Psoas muscle (tissue), 8 donors: ENCODE data around the gene GAN. TPM values are rescaled to one million over a fixed set of nuclear protein-coding genes. Genes with fewer than 3 reads are reported as not detected.
A peak's percentile ranks its signal among the peaks of the same experiment; 100 is the strongest.

Experiments
- ATAC-seq, 4 donors: fragments of 200-7000 bp; cut with Tn5 transposase; one replicate each; pipeline ENCODE4 v1.9.1; 2020; ENCODE audit warnings: moderate library complexity in 3 of 4, mild to moderate bottlenecking in 2 of 4
- DNase-seq, 2 donors: peaks; one replicate each; pipeline ENCODE4 v3.0.0-alpha.2; 2020
- H3K27ac ChIP-seq: fragments of 200-600 bp; one replicate; pipeline ENCODE4 v1.8.0; 2022
- H3K27me3 ChIP-seq, 3 donors: fragments of 200-600 bp in 1 of 3; one replicate each; pipeline versions ENCODE4 v1.6.1 to v1.8.0; 2013 to 2022; ENCODE audit warnings: low read length in 2 of 3, mild to moderate bottlenecking in 2 of 3, moderate library complexity in 1 of 3; ENCODE audit not compliant: insufficient read depth in 3 of 3
- H3K36me3 ChIP-seq, 2 donors: fragments of 200-600 bp in 1 of 2; one replicate each; pipeline versions ENCODE4 v1.6.1 to v1.8.0; 2013 to 2022; ENCODE audit warnings: low read depth in 1 of 2, mild to moderate bottlenecking in 1 of 2, moderate library complexity in 1 of 2; ENCODE audit not compliant: insufficient read depth in 1 of 2
- H3K4me1 ChIP-seq: fragments of 200-600 bp; one replicate; pipeline ENCODE4 v1.8.0; 2022
- H3K4me3 ChIP-seq: fragments of 200-600 bp; one replicate; pipeline ENCODE4 v1.8.0; 2022; ENCODE audit warnings: mild to moderate bottlenecking
- H3K9me3 ChIP-seq: fragments of 200-600 bp; one replicate; pipeline ENCODE4 v1.8.0; 2022
- CTCF ChIP-seq: fragments of 200-600 bp; IDR thresholded peaks from one replicate; pipeline ENCODE4 v1.8.0; 2022; ENCODE audit warnings: antibody characterized with exemption
- WGBS, 3 donors: extraction: QIAGEN DNeasy Blood & Tissue Kit; methylation state at CpG; one replicate each; pipeline versions ENCODE4 v1.1.6 to v1.1.7; 2013; 5-methylcytosine and 5-hydroxymethylcytosine counted together
- intact Hi-C, 2 donors: fragments of 100-400 bp; cut with DNase I; formaldehyde crosslinking; loops; one replicate each; pipeline versions ENCODE4 v1.11.0 to v1.14.2; 2022
- polyA plus RNA-seq, 3 donors: library from polyadenylated mRNA; stranded (reverse); fragments of 200-250 nt; gene quantifications; one replicate each; pipeline ENCODE4 v1.2.3, GENCODE V29; 2013
- total RNA-seq, 4 donors: library from RNA; stranded (reverse); fragmentation: NEBNext Ultra II Directional in 2 of 4; extraction: Animal tissue kit (Norgen Biotek cat#: 25700) in 2 of 4; gene quantifications; one replicate each; pipeline versions ENCODE4 v1.2.1 to v1.2.4, GENCODE V29; 2021 to 2023
- donor health status: healthy with polysubstance abuse.
- donor health status: DM: no; HTN: no; CAD: no; lungs with moderate emphysema.
- donor health status: Bipolar disorder and iron deficiency.
- donor health status: healthy.
- donor health status: DM: yes; HTN: yes; CAD: no.
- donor health status: DM: no; HTN: no; CAD: no.
- donor health status: DM: no; HTN: no; CAD: no.
- donor health status: DM: yes; HTN: yes; CAD: no.

GAN gene
- total and polyA plus RNA-seq, 7 donors: 1.0 to 8.3 (median 5.5) TPM

- no peaks in the 10 kb centered on the region for H3K9me3 ChIP-seq
- peaks cover 0 to 9% of the 10 kb centered on the region in 2 donors for H3K36me3 ChIP-seq
- no peak for ATAC-seq
- no peak for DNase-seq
- H3K4me3 ChIP-seq: no peak overlapping the region
- intact Hi-C loops: no loop called here
- H3K27ac ChIP-seq: no peak overlapping the region
- TF ChIP-seq CTCF: no peak
- no peaks in the 10 kb centered on the region for H3K27me3 ChIP-seq
- H3K4me1 ChIP-seq: no peaks in the 10 kb centered on the region
Observed at GRCh38 chr16:81384006-81384405, 69.2 kb downstream of the GAN start.

GRCh38 chr16:81385031-81385756, 70.4 kb downstream of the GAN start:
- DNase-seq (no peak), ATAC-seq (no peak)
- intact Hi-C loops: no loop called here
- H3K4me1 ChIP-seq: no peaks in the 10 kb centered on the region
- H3K27me3 ChIP-seq: no peaks in the 10 kb centered on the region
- no peaks in the 10 kb centered on the region for H3K9me3 ChIP-seq
- TF ChIP-seq CTCF: no peak
- H3K27ac ChIP-seq: peak overlapping the region; percentile 47
- peaks cover 0 to 20% of the 10 kb centered on the region in 2 donors for H3K36me3 ChIP-seq
- 75 to 80% (median 79%) methylated on average over 4 of the region's 4 CpGs for WGBS, 3 donors
- no peak overlapping the region for H3K4me3 ChIP-seq

- Histone ChIP-seq H3K4me1 (no peaks in the 10 kb centered on the region), H3K27me3 (no peaks in the 10 kb centered on the region), H3K36me3 (peaks cover 0 to 18% of the 10 kb centered on the region in 2 donors), H3K9me3 (no peaks in the 10 kb centered on the region), H3K4me3 (no peak overlapping the region), H3K27ac (no peak overlapping the region)
- intact Hi-C loops: no loop called here
- WGBS, 3 donors: 97 to 99% (median 98%) methylated on average over 14 of the region's 14 CpGs
- no peak for TF ChIP-seq CTCF
- no peak for DNase-seq
- no peak for ATAC-seq
Observed at GRCh38 chr16:81388357-81388756, 73.6 kb downstream of the GAN start.

- Histone ChIP-seq H3K27me3 (no peaks in the 10 kb centered on the region), H3K9me3 (no peaks in the 10 kb centered on the region), H3K4me1 (no peaks in the 10 kb centered on the region), H3K36me3 (peaks cover 0 to 18% of the 10 kb centered on the region in 2 donors), H3K27ac (no peak overlapping the region), H3K4me3 (no peak overlapping the region)
- ATAC-seq (no peak), DNase-seq (no peak)
- intact Hi-C loops: no loop called here
- 89 to 92% (median 91%) methylated on average over 10 of the region's 10 CpGs for WGBS, 3 donors
- TF ChIP-seq CTCF: no peak
Observed at GRCh38 chr16:81390840-81391239, 76.1 kb downstream of the GAN start.

- 96 to 97% (median 96%) methylated on average over 6 of the region's 6 CpGs for WGBS, 3 donors
- DNase-seq (no peak), ATAC-seq (no peak)
- no peak overlapping the region for H3K27ac ChIP-seq
- intact Hi-C loops: no loop called here
- no peaks in the 10 kb centered on the region for H3K4me1 ChIP-seq
- no peak overlapping the region for H3K4me3 ChIP-seq
- no peaks in the 10 kb centered on the region for H3K27me3 ChIP-seq
- peaks cover 0 to 18% of the 10 kb centered on the region in 2 donors for H3K36me3 ChIP-seq
- no peaks in the 10 kb centered on the region for H3K9me3 ChIP-seq
- TF ChIP-seq CTCF: no peak
Observed at GRCh38 chr16:81392011-81392410, 77.2 kb downstream of the GAN start.
